HG02678 (cell line): Measurements from ENCODE around the gene ZBTB17.
A peak's percentile ranks its signal among the peaks of the same experiment; 100 is the strongest.
"Not testable (repeated sequence)": the region's sequence is repeated elsewhere in the genome, so short reads cannot be mapped to it uniquely, and the experiment has no call there.

Experiments
- ATAC-seq: cut with Tn5 transposase; IDR thresholded peaks from one replicate; pipeline ENCODE4 v1.9.1; 2021; ENCODE audit warnings: mild to moderate bottlenecking, moderate library complexity; ENCODE audit not compliant: unreplicated experiment

ZBTB17 gene

GRCh38 chr1:15991427-15992186 lies 15.7 kb upstream of the ZBTB17 start:
- ATAC-seq: no peak

GRCh38 chr1:15989776-15990175 lies 13.9 kb upstream of the ZBTB17 start:
- ATAC-seq: no peak

- no peak for ATAC-seq
These were observed 13.2 kb upstream of the ZBTB17 start for GRCh38 chr1:15988856-15989736.

GRCh38 chr1:15985611-15986297 lies 9.9 kb upstream of the ZBTB17 start:
- no peak for ATAC-seq

GRCh38 chr1:15983275-15983674 lies 7.4 kb upstream of the ZBTB17 start:
- ATAC-seq: no peak

- ATAC-seq: no peak
These were observed 5.8 kb upstream of the ZBTB17 start for GRCh38 chr1:15981679-15982078.

- not testable (repeated sequence) for ATAC-seq
These were observed 2.0 kb upstream of the ZBTB17 start for GRCh38 chr1:15977947-15978346.

- ATAC-seq: peak; percentile 62
These were observed 520 bp downstream of the ZBTB17 start for GRCh38 chr1:15975358-15975804.

- no peak for ATAC-seq
These were observed 1.0 kb downstream of the ZBTB17 start for GRCh38 chr1:15974855-15975254.

- no peak for ATAC-seq
These were observed 2.1 kb downstream of the ZBTB17 start for GRCh38 chr1:15973772-15974171.

GRCh38 chr1:15972409-15972808 lies 3.5 kb downstream of the ZBTB17 start:
- ATAC-seq: no peak

GRCh38 chr1:15970911-15971310 lies 5.0 kb downstream of the ZBTB17 start:
- ATAC-seq: no peak

- no peak for ATAC-seq
These were observed 6.5 kb downstream of the ZBTB17 start for GRCh38 chr1:15969321-15969880.

GRCh38 chr1:15968172-15968571 lies 7.7 kb downstream of the ZBTB17 start:
- ATAC-seq: no peak

GRCh38 chr1:15966956-15967344 lies 9.0 kb downstream of the ZBTB17 start:
- ATAC-seq: no peak

GRCh38 chr1:15966081-15966955 lies 9.6 kb downstream of the ZBTB17 start:
- ATAC-seq: peak; percentile 70

- no peak for ATAC-seq
These were observed 10.6 kb downstream of the ZBTB17 start for GRCh38 chr1:15965228-15965767.

GRCh38 chr1:15963968-15964648 lies 11.8 kb downstream of the ZBTB17 start:
- no peak for ATAC-seq

- no peak for ATAC-seq
These were observed 12.4 kb downstream of the ZBTB17 start for GRCh38 chr1:15963363-15963967.
